Smooth muscle cell of the umbilical artery (primary cell): Measurements from ENCODE around the gene USB1. TPM values are rescaled to one million over a fixed set of nuclear protein-coding genes. Genes with fewer than 3 reads are reported as not detected.

Source experiments
- total RNA-seq: library from RNA; depleted of rRNA; stranded (reverse); fragments of >200 nt; gene quantifications from 2 replicates; pipeline ENCODE4 v1.2.3, GENCODE V29; 2014

The USB1 gene
- total RNA-seq = 65.6 and 136 TPM in 2 replicates

GRCh38 chr16:58000706-58001676 is at the start of gene USB1:
Gene USB1, plus strand, starts transcription at chr16:58001407. Its CDS starts 77 bp downstream, at chr16:58001484.

GRCh38 chr16:57970970-57971369 is 30.2 kb upstream of the USB1 start, which contains the start of gene CNGB1:
Gene CNGB1, minus strand, starts transcription at chr16:57971128. Its CDS starts 3,842 bp downstream, at chr16:57967286.

GRCh38 chr16:57999971-58000705 is 1.1 kb upstream of the USB1 start, which contains the start of gene ZNF319:
Gene ZNF319, minus strand, starts transcription at chr16:58000672. Its CDS starts 2,407 bp downstream, at chr16:57998265.

GRCh38 chr16:58025351-58026138 is 24.3 kb downstream of the USB1 start, which contains the start of gene MMP15:
Gene MMP15, plus strand, starts transcription at chr16:58025754. Its CDS starts 597 bp downstream, at chr16:58026351.

Other genes starting within 250 kb of the USB1 start
- 69.2 and 87.7 TPM in 2 replicates for gene KIFC3, start 198.9 kb upstream of the USB1 start, total RNA-seq
- gene CNGB1, start 30.3 kb upstream of the USB1 start, total RNA-seq = not detected in 2 replicates
- 3.9 and 6.2 TPM in 2 replicates for gene ZNF319, start 735 bp upstream of the USB1 start, total RNA-seq
- 10.1 and 14.8 TPM in 2 replicates for gene MMP15, start 24.3 kb downstream of the USB1 start, total RNA-seq
- 35.7 and 44.2 TPM in 2 replicates for gene CFAP20, start 128.0 kb downstream of the USB1 start, total RNA-seq
- 35.3 and 49.3 TPM in 2 replicates for gene CSNK2A2, start 196.7 kb downstream of the USB1 start, total RNA-seq